Stimulated activated CD4-positive, alpha-beta T cell treated with anti-CD3 and anti-CD28 coated beads, Interleukin-1b, Interleukin-23, amount 100 ng/mL, for 24 hours (primary cell): ENCODE measurements around the gene GFI1.
A peak's percentile ranks its signal among the peaks of the same experiment; 100 is the strongest.

Source experiments
- DNase-seq, 4 experiments: peaks; one replicate each; pipeline ENCODE4 v3.0.0-alpha.2; 2020; ENCODE audit warnings: low read depth in 4 of 4, low spot score in 1 of 4

GFI1 gene

DNA sequence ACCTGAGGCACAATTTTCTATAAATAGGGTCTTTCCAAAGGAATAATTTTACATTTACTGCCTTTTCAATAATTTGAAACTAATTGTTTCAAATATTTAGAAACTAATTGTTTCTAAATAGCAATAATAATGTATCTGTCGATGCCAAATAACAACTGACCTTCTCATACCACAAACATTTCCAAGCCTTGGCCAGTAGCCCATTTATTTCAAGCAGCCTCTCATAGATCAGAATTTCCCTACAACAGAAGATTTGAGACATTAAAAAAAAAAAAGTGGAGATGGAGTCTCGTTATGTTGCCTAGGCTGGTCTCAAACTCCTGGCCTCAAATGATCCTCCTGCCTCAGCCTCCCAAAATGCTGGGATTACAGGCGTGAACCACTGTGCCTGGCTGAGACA, 2.1 kb upstream of the GFI1 start:
- DNase-seq, result no peak

- DNase-seq, result no peak
These were observed 1.7 kb upstream of the GFI1 start for GRCh38 chr1:92488416-92488815.

DNA sequence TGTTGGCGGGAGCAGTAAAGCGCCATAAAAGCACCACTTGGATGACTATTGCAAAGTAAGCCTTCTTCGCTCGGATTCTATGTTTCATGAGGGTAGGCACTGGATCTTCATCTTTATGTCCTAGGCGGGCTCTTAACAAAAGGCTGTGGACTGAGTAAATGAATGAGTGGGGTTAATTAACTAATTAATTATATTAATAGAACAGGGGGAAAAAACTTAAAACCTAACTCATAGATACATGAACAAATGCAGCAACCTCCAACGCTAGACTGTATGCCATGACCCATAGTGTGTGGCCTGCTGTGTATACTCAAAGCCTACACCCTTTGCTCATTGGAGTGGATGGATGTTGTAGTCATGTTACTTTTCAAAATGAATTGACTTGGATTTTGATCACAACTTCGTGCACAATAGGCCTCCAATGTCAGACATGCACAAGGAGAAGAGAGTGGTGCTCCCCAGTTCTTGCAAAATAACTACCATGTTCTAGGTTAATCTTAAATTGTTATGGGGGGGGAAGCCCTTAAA, 417 bp upstream of the GFI1 start:
- DNase-seq, result no peak

DNA sequence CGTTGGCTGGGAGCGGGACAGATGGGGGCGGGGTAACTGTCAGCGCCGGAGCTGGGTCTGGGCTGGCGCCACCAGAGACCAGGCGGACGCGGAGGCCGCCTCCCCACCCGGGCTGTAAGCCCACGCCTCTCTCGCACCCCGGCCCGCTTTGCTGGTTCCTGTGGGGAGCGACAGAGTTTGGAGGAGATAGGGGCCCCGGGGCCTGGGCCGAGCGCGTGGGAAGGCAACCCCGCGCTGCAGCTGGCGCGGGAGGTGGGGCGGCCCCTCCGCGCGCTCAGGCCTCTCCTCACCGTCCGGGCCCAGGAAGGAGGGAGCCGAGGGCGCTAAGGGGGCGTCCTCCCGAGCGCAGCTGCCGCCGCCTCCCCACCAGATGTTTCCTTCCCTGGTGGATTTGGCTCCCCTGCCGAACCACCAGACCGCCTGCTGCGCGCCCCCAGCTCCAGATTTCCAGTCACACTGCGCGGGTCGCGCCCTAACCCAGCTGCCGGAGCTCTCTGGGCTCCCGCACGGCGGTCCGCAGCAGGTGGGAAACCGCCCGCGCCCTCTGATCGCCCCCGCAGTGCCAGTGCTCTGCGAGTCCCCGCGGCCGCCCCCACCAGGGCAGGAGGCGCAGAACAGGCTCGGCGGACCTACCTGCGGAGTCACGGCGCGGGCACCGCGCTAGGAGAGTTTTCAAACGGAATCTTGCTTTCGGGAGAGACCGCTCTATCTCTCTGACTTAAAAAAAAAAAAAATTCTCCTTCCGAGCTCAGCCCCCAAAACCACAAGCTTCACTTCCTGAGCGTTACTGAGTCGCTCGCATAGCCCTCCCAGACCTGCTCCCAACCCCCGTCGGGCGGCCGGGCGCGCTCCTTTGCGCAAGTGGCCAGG, 1.1 kb downstream of the GFI1 start:
- peak; percentile 65 to 89 (median 76) for DNase-seq

- DNase-seq, result peak in 3 of 4 experiments; percentile 50 to 69 (median 63)
These were observed 2.0 kb downstream of the GFI1 start for GRCh38 chr1:92484472-92485380.

DNA sequence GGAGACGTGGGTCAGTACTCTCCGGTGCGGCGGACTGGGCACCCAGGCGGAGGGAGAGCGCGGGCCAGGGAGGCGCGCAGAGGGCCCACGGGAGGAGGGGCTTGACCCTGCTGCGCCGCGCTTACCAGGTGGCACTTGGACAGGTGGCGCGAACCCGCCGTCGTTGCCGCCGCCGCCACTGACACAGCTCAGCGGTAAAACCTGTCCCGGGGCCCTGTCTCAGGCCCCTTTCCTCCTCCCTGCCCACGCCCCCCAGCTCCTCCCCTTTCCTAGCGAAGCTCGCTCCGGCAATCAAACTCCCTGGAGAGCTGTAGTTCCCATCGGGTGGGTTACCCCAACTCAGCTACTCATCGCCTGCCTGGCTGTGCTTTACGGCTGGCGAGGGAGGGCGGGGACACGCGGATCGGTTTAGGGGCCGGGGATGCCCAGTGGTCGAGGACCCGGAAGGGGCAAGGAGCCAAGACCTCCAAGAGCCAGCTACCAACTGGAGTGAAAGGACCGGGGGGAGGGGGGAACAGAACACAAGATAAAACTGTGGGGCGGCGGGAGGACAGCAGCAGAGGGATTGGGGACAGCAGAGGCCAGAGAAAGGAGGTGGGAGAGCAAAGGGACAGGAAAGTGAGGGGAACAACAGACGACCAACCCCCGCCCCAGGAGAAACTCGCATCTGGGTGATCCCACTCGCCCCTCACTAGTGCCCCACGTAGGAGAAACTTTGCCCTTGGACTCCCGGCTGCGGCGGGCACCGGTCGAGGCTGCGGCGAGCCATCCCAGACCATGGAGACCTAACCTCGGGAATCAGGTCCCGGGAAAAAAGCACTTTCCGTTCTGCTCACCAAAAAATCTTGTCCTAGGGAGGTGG, 2.9 kb downstream of the GFI1 start:
- DNase-seq, result peak in 3 of 4 experiments; percentile 57 to 77 (median 69)

DNA sequence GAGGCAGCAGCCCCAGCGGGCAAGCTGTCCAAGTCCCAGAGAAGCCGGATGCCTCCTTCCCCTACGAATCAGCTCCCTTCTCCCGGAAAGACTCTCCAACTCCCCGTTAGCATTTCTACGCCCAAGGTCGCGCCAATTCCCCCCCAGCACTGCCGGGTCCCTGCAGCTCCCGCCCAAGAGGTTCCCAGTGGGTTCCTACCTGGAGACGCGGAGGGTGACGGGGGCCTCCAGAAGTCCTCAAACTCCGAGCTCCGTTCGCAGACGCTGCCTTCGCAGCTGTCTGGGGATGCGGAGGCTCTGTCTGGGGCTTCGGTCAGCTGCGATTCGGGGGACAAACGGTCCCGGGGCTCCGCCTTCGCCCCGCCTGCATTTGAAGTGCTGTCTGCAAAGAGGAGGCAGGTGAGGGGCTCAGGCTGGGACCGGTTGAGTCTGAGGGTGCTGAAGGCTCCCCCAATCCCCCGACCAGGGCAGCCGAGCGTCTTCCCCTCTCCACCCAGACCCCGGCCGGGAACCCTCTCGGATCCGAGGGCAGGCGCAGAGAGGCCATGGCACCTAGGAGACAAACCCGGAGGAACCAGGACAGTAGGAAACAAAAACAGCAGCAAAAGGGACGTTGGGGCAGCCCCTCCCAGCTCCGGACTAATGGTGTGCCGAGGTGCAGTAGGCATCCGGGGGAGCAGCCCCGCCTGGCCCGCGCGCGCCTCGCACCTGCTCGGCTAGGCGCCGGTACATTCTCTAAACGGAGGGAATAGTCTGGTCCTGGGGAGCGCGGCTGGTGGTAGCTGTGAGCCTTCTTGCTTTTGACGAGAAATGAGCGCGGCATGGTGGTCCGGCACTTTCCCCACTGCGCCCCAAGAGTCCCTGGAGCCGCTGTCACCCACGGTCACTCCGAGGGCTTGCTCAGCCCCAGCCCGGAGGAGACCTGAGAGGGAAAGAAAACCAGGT, 3.8 kb downstream of the GFI1 start:
- DNase-seq, result no peak

DNA sequence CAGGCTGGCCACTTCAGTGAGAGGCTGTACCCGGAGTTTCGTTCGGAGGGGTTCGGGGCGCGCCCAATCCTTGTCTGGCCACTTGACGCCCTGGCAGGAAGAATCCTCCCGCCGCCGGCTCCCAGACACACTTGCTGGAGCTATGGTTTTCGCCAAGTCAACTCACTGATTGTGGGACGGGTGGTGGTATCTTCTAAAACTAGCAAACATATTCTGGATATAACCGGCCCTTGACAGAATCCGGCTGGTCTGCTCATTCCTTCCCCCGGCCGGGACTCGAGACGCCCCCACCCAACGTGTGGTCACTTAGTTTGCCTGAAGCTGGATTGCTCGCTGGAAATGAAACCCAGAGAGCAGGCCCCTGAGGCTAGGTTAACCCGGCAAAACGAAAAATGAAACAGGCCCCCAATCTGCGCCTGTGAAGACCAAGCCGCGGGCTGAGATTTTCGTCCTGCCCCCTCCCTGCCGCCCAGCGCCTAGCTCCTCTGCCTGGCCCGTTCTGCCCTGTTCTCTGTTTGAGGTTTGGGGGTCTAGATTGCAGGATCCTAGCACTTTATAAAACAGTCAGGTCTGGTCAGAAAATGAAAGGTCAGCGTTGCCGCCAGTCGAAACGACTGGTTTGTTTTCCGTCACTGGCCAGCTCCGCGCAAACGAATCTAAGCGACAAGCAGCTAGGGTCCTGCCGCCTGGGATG, 4.6 kb downstream of the GFI1 start:
- no peak for DNase-seq

DNA sequence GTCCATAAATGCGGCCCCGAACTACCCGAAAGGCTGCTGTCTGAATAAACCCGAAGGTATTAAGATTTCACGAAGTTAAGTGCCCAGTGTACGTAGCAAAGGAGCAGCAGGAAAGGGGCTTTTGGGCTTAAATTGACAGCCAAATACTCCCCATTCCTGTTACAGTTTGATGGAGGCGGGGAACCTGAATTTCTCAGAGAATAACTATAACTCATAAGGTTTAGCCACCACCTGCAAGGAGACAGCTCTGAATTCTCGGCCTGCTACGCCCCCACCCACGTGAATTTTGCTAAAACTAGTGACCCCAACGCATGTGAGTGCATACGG, 5.2 kb downstream of the GFI1 start:
- DNase-seq, result no peak

DNA sequence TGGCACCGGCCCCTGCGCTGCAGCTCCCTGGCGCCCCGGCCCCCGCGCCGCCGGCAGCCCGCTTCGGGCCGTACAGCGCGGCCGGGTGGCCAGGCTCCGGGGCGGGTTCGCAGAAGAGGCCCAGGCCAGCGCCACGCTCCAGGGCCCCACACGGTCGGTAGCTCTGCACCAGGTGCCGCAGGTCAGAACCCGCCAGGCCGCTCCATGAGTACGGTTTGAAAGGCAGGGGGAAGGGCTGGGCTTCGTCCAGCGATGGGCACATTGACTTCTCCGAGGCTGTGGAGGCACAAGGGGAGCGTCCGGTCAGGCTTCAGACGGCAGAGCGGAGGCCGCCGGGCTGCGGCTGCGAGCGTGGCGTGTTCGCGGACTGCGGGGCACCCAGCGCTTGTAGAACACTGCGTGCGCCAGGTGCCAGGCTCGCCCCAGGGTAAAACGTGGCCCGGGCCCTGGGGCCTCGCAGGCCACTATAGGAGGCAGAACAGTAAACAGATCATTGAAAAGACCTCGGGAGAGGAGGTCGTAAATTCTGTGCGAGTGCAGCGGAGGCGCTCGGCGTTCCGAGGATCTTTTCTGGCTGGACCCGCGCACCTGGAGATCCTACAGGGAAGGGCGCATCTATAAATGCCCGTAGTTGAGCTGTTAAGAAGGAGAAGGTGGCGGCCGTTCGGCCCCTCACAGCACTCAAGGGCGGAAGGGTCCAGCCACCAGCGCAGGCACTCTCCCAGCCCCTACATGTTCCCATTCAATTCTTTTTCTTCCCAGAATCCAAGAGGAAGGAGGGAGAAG, 5.7 kb downstream of the GFI1 start:
- DNase-seq, result no peak

- DNase-seq, result no peak
These were observed 6.4 kb downstream of the GFI1 start for GRCh38 chr1:92480200-92480812.

GRCh38 chr1:92479587-92479986, 7.1 kb downstream of the GFI1 start:
- DNase-seq, result no peak

DNA sequence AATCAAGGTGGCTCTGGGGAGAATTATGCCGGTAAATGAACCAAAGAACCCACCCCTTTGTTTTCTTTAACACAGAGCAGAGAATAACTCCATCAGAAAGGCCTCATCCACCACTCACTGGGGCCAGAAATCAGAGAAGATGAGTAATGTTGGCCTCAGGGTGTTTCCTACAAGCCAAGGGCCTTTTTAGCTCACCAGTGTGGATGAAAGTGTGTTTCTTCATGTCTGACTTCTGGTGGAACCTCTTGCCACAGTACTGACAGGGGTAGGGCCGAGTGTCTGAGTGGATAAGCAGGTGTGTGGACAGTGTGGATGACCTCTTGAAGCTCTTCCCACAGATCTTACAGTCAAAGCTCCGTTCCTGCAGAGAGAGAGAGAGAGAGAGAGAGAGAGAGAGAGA, 8.3 kb downstream of the GFI1 start:
- DNase-seq, result no peak

DNA sequence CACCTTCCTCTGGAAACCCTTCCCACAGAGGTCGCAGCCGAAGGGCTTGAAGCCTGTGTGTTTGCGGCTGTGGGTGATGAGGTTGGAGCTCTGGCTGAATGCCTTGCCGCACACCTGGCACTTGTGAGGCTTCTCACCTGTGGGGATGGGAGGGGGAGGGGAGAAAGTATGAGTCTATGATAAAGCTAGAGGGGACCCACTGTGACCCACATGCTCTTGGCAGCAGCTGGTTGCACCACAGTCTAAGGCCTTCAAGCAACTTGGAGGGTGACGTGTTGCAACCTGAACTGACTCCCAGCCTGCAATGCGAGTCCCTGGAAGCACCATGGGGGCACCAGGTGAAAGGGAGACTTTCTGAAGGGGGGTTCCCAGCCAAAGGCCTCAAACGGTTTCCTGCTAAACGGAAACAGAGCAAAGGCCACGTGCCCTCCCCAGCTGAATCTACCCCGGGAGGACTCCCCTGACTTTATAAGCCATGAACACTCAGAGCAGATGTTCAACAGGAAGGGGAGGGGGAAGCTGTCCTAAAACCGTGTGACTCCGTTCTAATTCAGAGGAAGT, 10.6 kb downstream of the GFI1 start:
- peak in 1 of 4 experiments; percentile 43 for DNase-seq

- DNase-seq, result no peak
These were observed 11.7 kb downstream of the GFI1 start for GRCh38 chr1:92475029-92475428.

DNA sequence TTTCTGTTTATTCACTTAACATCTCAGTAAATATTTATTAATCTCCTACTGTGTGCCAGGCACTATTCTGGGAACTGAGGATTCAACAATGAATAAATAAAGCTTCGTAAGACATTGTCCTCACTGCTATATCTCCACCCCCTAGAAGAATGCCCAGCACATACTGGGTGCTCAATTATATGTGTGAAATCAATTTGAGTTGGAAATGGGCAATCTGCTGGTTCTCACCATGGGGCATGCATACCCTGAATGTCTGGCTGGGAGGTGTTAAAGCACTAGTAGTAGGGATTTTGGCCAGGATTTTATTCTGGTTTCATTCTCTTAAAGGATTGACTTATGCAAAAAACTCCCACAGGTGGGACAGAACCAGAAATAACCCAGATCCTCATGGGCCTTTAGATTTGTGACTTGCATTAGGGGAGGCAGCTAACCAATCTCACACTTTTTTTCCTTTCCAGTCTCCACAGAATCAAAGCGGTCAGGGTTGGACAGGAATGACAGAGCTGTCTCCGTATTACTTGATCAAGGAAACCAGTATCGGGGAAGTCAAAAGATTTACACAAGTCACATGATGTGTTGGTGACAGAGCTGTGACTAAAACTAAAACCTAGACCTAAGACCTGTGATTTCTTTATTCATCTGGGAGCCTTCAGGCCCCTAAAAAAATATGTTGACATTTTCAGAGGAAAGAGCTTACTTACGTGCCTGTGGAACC, 12.8 kb downstream of the GFI1 start:
- DNase-seq, result no peak

DNA sequence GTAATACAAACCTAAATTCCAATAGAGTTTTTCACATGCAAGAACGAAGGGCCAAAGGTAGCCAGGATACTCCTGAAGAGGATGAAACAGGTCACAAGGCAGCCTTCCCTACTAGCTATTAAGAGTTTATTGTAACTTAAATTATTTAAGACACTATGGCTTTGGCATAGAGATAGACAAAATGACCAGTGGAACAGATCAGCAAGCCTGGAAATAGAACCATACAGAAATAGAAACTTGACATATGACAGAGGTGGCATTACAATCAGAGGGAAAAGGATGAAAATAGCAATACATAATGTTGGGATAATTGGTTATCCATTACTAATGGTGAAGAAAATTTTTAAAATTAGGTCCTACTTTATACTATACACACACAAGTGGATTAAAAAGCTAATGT, 16.5 kb downstream of the GFI1 start:
- DNase-seq, result no peak
